A549 (cell line): ENCODE data around the gene PRAMEF1.

Experiments used
- CBX8 ChIP-seq: fragments of 200-600 bp; sonication (generic); IDR thresholded peaks from 2 replicates; pipeline ENCODE4 v1.6.1; 2016
- CEBPB ChIP-seq, 2 experiments: fragments of >200 bp in 1 of 2; sonication (Bioruptor Twin) in 1 of 2; formaldehyde crosslinking in 1 of 2; IDR thresholded peaks; 2 replicates each; pipeline ENCODE4 v1.6.1; 2012 to 2016
- CHD2 ChIP-seq: fragments of 150-350 bp; IDR thresholded peaks from 2 replicates; pipeline ENCODE4 v1.6.1; 2014; ENCODE audit warnings: low read length; ENCODE audit not compliant: partially characterized antibody
- CTCF ChIP-seq: fragments of >200 bp; sonication (Bioruptor Twin); formaldehyde crosslinking; IDR thresholded peaks from 3 replicates; pipeline ENCODE4 v1.5.1; 2016
- EP300 ChIP-seq, 2 experiments: fragments of >200 bp; sonication (Bioruptor Twin); formaldehyde crosslinking; IDR thresholded peaks; 2 replicates in 1 of 2; 3 replicates in 1 of 2; pipeline ENCODE4 v1.6.1; 2016 to 2017
- HOXB13 ChIP-seq: fragments of 250-450 bp; sonication (Bioruptor Pico); IDR thresholded peaks from 2 replicates; pipeline ENCODE4 v1.5.0; 2020; ENCODE audit warnings: low read depth, mild to moderate bottlenecking, moderate library complexity
- KDM1A ChIP-seq: fragments of 200-600 bp; sonication (generic); IDR thresholded peaks from 2 replicates; pipeline ENCODE4 v1.6.1; 2016; ENCODE audit warnings: low read depth, mild to moderate bottlenecking
- KDM5A ChIP-seq: fragments of 200-600 bp; sonication (generic); IDR thresholded peaks from 2 replicates; pipeline ENCODE4 v1.6.1; 2016; ENCODE audit warnings: antibody characterized with exemption, mild to moderate bottlenecking
- MAFK ChIP-seq: fragments of 450-650 bp; IDR thresholded peaks from 2 replicates; pipeline ENCODE4 v1.6.1; 2014; ENCODE audit not compliant: partially characterized antibody
- MAX ChIP-seq: IDR thresholded peaks from 2 replicates; pipeline ENCODE4 v1.6.1; 2012
- NR3C1 ChIP-seq: fragments of >200 bp; sonication (Bioruptor Twin); formaldehyde crosslinking; IDR thresholded peaks from 3 replicates; pipeline ENCODE4 v1.6.1; 2017
- POLR2A ChIP-seq: IDR thresholded peaks from 2 replicates; pipeline ENCODE4 v1.6.1; 2012; ENCODE audit warnings: mild to moderate bottlenecking, low read length
- RARB ChIP-seq: fragments of 250-450 bp; sonication (Bioruptor Pico); IDR thresholded peaks from 2 replicates; pipeline ENCODE4 v1.8.0; 2021; ENCODE audit warnings: mild to moderate bottlenecking, moderate library complexity
- REST ChIP-seq: fragments of 200-600 bp; sonication (generic); IDR thresholded peaks from 2 replicates; pipeline ENCODE4 v1.6.1; 2016; ENCODE audit warnings: antibody characterized with exemption, mild to moderate bottlenecking, moderate library complexity

- TF ChIP-seq CTCF, result no peak
- no peak for TF ChIP-seq HOXB13 (CRISPR knock-in tag)
- TF ChIP-seq EP300 (IDR thresholded peaks at IDR 0.05), result no peak
- TF ChIP-seq CBX8, result no peak
- TF ChIP-seq REST, result no peak
- no peak for TF ChIP-seq MAFK
- no peak for TF ChIP-seq KDM1A
- TF ChIP-seq POLR2A, result no peak
- TF ChIP-seq MAX, result no peak
- TF ChIP-seq CEBPB (IDR thresholded peaks at IDR 0.05), result no peak
- TF ChIP-seq NR3C1, result no peak
- no peak for TF ChIP-seq CHD2
- no peak for TF ChIP-seq KDM5A
- no peak for TF ChIP-seq RARB (CRISPR knock-in tag)
Observed at GRCh38 chr1:12772520-12772919, 18.7 kb upstream of the PRAMEF1 start.
